ENCODE results near the gene RNF114.
"Not testable (repeated sequence)": the region's sequence is repeated elsewhere in the genome, so short reads cannot be mapped to it uniquely, and the experiment has no call there.

DNA sequence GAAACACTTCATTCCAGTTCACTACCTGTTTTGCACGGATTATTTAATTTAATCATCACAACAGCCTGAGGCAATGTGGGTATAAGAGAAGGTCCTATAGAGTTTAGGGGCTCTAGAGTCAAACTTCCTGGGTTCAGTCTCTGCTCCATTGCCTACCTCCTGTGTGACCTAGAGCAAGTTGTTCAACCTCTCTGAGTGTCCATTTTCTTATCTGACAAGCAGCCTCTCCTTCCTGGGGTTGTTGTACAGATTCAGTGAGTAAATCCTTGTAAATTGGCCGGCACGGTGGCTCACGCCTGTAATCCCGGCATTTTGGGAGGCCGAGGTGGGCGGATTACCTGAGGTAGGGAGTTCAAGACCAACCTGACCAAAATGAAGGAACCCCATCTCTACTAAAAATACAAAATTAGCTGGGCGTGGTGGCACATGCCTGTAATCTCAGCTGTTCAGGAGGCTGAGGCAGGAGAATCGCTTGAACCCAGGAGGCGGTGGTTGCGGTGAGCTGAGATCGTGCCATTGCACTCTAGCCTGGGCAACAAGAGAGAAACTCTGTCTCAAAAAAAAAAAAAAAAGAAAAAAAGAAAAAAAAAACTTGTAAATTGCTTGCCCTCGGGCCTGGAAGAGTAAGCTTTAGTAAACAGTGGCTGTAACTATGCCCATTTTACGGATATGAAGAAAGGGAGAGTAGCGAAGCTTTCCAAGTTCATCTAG lies 62.4 kb downstream of the RNF114 start:
- TF ChIP-seq CTCF, POLR2A (IDR thresholded peaks at IDR 0.05): not testable (repeated sequence)

Data from thyroid gland (tissue), 4 donors.